GM23338 (cell line): ENCODE measurements around the gene NAP1L4. TPM values are rescaled to one million over a fixed set of nuclear protein-coding genes. Genes with fewer than 3 reads are reported as not detected.

Experiments
- ATAC-seq: fragments of 200-7000 bp; cut with Tn5 transposase; 3 replicates; pipeline ENCODE4 v1.9.1; 2020
- DNase-seq: peaks from one replicate; pipeline ENCODE4 v3.0.0-alpha.2; 2015; ENCODE audit warnings: low spot score
- H2AFZ ChIP-seq: fragments of 200-600 bp; sonication (generic); 2 replicates; pipeline ENCODE4 v1.8.0; 2016; ENCODE audit warnings: antibody characterized with exemption, mild to moderate bottlenecking, moderate library complexity
- H3F3A ChIP-seq: fragments of 200-600 bp; sonication (generic); replicated peaks from 2 replicates; pipeline ENCODE4 v1.8.0; 2017; ENCODE audit warnings: antibody characterized with exemption, mixed run types, low read depth
- H3K27ac ChIP-seq: fragments of 200-600 bp; sonication (generic); 2 replicates; pipeline ENCODE4 v1.6.1; 2016; ENCODE audit warnings: low read depth
- H3K27me3 ChIP-seq: fragments of 200-600 bp; sonication (generic); 2 replicates; pipeline ENCODE4 v1.8.0; 2016; ENCODE audit warnings: mild to moderate bottlenecking, mixed run types, moderate library complexity; ENCODE audit not compliant: insufficient read depth
- H3K36me3 ChIP-seq: fragments of 200-600 bp; sonication (generic); 2 replicates; pipeline ENCODE4 v1.8.0; 2016; ENCODE audit warnings: mild to moderate bottlenecking; ENCODE audit not compliant: insufficient read depth
- H3K4me1 ChIP-seq: fragments of 200-600 bp; sonication (generic); 2 replicates; pipeline ENCODE4 v1.8.0; 2016; ENCODE audit warnings: mild to moderate bottlenecking, moderate library complexity; ENCODE audit not compliant: insufficient read depth
- H3K4me2 ChIP-seq: fragments of 200-600 bp; sonication (generic); 2 replicates; pipeline ENCODE4 v1.7.1; 2017; ENCODE audit warnings: mixed run types
- H3K4me3 ChIP-seq: fragments of 200-600 bp; sonication (generic); 2 replicates; pipeline ENCODE4 v1.6.1; 2016; ENCODE audit warnings: mixed run types
- H3K79me2 ChIP-seq: fragments of 200-600 bp; sonication (generic); replicated peaks from 2 replicates; pipeline ENCODE4 v1.8.0; 2017; ENCODE audit warnings: mild to moderate bottlenecking; ENCODE audit not compliant: insufficient read depth
- H3K9me2 ChIP-seq: fragments of 200-600 bp; sonication (generic); 2 replicates; pipeline ENCODE4 v1.8.0; 2017; ENCODE audit not compliant: insufficient read depth
- H4K20me1 ChIP-seq: fragments of 200-600 bp; sonication (generic); replicated peaks from 2 replicates; pipeline ENCODE4 v1.8.0; 2017; ENCODE audit warnings: mild to moderate bottlenecking; ENCODE audit not compliant: insufficient read depth
- H3K27ac Mint-ChIP-seq: 2 replicates; pipeline ENCODE4 v1.8.0; 2020; ENCODE audit warnings: inconsistent platforms, mild to moderate bottlenecking, moderate library complexity, mixed read lengths
- H3K27me3 Mint-ChIP-seq: 3 replicates; pipeline ENCODE4 v1.8.0; 2022; ENCODE audit warnings: low read depth, mild to moderate bottlenecking, moderate library complexity, mixed read lengths, inconsistent platforms; ENCODE audit not compliant: insufficient read depth, poor library complexity
- H3K36me3 Mint-ChIP-seq: 3 replicates; pipeline ENCODE4 v1.8.0; 2021; ENCODE audit warnings: low read depth, mild to moderate bottlenecking, inconsistent platforms, moderate library complexity, mixed read lengths
- H3K4me1 Mint-ChIP-seq: 3 replicates; pipeline ENCODE4 v1.8.0; 2020; ENCODE audit warnings: mild to moderate bottlenecking, inconsistent platforms, mixed read lengths
- H3K4me3 Mint-ChIP-seq: 3 replicates; pipeline ENCODE4 v1.8.0; 2021; ENCODE audit warnings: moderate library complexity, mild to moderate bottlenecking, inconsistent platforms, mixed read lengths
- H3K9me3 Mint-ChIP-seq: 3 replicates; pipeline ENCODE4 v1.8.0; 2020; ENCODE audit warnings: moderate library complexity, mild to moderate bottlenecking, inconsistent platforms, mixed read lengths
- CREB1 ChIP-seq: fragments of 250-450 bp; sonication (Bioruptor Pico); IDR thresholded peaks from 2 replicates; pipeline ENCODE4 v1.5.0; 2020; ENCODE audit warnings: low read depth, mild to moderate bottlenecking, moderate library complexity
- EZH2 ChIP-seq: fragments of 200-600 bp; sonication (generic); IDR thresholded peaks from one replicate; pipeline ENCODE4 v1.8.0; 2017; ENCODE audit warnings: antibody characterized with exemption, mild to moderate bottlenecking, low read depth; ENCODE audit not compliant: unreplicated experiment
- EZH2phosphoT487 ChIP-seq: fragments of 200-600 bp; sonication (generic); IDR thresholded peaks from one replicate; pipeline ENCODE4 v1.8.1; 2018; ENCODE audit warnings: antibody characterized with exemption; ENCODE audit not compliant: unreplicated experiment
- JUNB ChIP-seq: IDR thresholded peaks from one replicate; pipeline ENCODE4 v1.6.1; 2016; ENCODE audit warnings: antibody characterized with exemption; ENCODE audit not compliant: unreplicated experiment
- NANOG ChIP-seq: IDR thresholded peaks from 2 replicates; pipeline ENCODE4 v1.6.1; 2016; ENCODE audit warnings: antibody characterized with exemption, borderline replicate concordance
- ZNF114 ChIP-seq: fragments of 250-450 bp; sonication (Bioruptor Pico); IDR thresholded peaks from 2 replicates; pipeline ENCODE4 v1.5.0; 2020; ENCODE audit warnings: mild to moderate bottlenecking, moderate library complexity
- ZNF331 ChIP-seq: fragments of 250-450 bp; sonication (Bioruptor Pico); IDR thresholded peaks from 2 replicates; pipeline ENCODE4 v1.5.0; 2020; ENCODE audit warnings: low read depth, mild to moderate bottlenecking, moderate library complexity
- polyA plus RNA-seq: library from polyadenylated mRNA; unstranded; fragments of >200 nt; fragmentation: Nextera tagmentation; extraction: Ambion mirVana; gene quantifications from 2 replicates; pipeline ENCODE4 v1.2.1, GENCODE V29; 2016
- total RNA-seq: library from RNA; depleted of rRNA; stranded (reverse); fragments of >200 nt; shearing (Covaris generic); gene quantifications from 2 replicates; pipeline ENCODE4 v1.2.3, GENCODE V29; 2014
- TF ChIP-seq, protein P1 (sequence below), 2 experiments: fragments of 200-600 bp in 1 of 2; sonication (generic) in 1 of 2; conservative IDR thresholded peaks; 2 replicates each; pipeline versions ENCODE4 v1.5.1 to v1.6.1; 2016 to 2017; ENCODE audit warnings: antibody characterized with exemption in 2 of 2, low read depth in 2 of 2, mild to moderate bottlenecking in 2 of 2, moderate library complexity in 1 of 2
- TF ChIP-seq, protein P2 (sequence below): IDR thresholded peaks from 2 replicates; pipeline ENCODE4 v1.6.1; 2016; ENCODE audit warnings: antibody characterized with exemption
- TF ChIP-seq, protein P3 (sequence below): fragments of 250-450 bp; sonication (Bioruptor Pico); IDR thresholded peaks from 2 replicates; pipeline ENCODE4 v1.5.0; 2020; ENCODE audit warnings: mild to moderate bottlenecking, moderate library complexity
- TF ChIP-seq, protein P4 (sequence below): IDR thresholded peaks from one replicate; pipeline ENCODE4 v1.6.1; 2018; ENCODE audit warnings: antibody characterized with exemption; ENCODE audit not compliant: unreplicated experiment

Gene NAP1L4
- total and polyA plus RNA-seq, 2 experiments from 2014 or later: 181 to 189 TPM

DNA sequence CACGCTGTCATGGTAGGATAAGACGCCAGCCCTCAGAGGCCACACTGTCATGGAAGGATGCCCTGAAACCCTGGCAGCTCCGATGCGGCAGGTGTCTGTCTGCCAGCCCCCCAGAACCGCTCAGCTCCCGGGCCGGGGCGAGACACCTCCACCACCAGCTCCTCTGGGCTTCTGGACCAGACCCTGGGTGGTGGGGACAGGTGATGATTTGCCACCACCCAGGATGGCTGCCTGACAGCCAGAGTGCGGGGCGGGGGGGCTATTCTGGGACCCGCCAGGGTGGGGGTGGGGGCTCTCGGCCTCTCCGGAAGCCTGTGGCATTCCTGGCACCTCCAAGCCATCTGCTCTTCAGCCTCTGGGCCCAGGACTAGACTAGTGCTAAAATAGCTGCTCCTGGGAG lies 72.3 kb downstream of the NAP1L4 start:
- Histone ChIP-seq H3K4me1 (no peaks in the 10 kb centered on the region), H3K36me3 (no peaks in the 10 kb centered on the region), H3K27me3 (no peaks in the 10 kb centered on the region), H2AFZ (no peak overlapping the region), H3K9me2 (no peaks in the 10 kb centered on the region), H3K4me3 (no peak overlapping the region), H3K79me2 (no peaks in the 10 kb centered on the region), H3K4me2 (no peak overlapping the region), H4K20me1 (no peaks in the 10 kb centered on the region), H3F3A (no peaks in the 10 kb centered on the region), H3K27ac (no peak overlapping the region)
- DNase-seq: no peak
- H3K27me3 Mint-ChIP-seq: peaks cover 4% of the 10 kb centered on the region
- no peaks in the 10 kb centered on the region for H3K9me3 Mint-ChIP-seq
- H3K4me1 Mint-ChIP-seq: no peaks in the 10 kb centered on the region
- H3K27ac Mint-ChIP-seq: no peak overlapping the region
- H3K4me3 Mint-ChIP-seq: no peak overlapping the region
- no peak for ATAC-seq
- TF ChIP-seq, protein P1, sequence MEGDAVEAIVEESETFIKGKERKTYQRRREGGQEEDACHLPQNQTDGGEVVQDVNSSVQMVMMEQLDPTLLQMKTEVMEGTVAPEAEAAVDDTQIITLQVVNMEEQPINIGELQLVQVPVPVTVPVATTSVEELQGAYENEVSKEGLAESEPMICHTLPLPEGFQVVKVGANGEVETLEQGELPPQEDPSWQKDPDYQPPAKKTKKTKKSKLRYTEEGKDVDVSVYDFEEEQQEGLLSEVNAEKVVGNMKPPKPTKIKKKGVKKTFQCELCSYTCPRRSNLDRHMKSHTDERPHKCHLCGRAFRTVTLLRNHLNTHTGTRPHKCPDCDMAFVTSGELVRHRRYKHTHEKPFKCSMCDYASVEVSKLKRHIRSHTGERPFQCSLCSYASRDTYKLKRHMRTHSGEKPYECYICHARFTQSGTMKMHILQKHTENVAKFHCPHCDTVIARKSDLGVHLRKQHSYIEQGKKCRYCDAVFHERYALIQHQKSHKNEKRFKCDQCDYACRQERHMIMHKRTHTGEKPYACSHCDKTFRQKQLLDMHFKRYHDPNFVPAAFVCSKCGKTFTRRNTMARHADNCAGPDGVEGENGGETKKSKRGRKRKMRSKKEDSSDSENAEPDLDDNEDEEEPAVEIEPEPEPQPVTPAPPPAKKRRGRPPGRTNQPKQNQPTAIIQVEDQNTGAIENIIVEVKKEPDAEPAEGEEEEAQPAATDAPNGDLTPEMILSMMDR (conservative IDR thresholded peaks at IDR 0.05; ENCODE audit: low read depth in 2 of 2): no peak
- TF ChIP-seq CREB1 (no peak), ZNF331 (no peak), EZH2 (no peak), JUNB (no peak), NANOG (no peak), ZNF114 (CRISPR knock-in tag) (no peak), EZH2phosphoT487 (no peak)
- TF ChIP-seq, protein P2, sequence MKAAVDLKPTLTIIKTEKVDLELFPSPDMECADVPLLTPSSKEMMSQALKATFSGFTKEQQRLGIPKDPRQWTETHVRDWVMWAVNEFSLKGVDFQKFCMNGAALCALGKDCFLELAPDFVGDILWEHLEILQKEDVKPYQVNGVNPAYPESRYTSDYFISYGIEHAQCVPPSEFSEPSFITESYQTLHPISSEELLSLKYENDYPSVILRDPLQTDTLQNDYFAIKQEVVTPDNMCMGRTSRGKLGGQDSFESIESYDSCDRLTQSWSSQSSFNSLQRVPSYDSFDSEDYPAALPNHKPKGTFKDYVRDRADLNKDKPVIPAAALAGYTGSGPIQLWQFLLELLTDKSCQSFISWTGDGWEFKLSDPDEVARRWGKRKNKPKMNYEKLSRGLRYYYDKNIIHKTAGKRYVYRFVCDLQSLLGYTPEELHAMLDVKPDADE: no peak
- TF ChIP-seq, protein P3, sequence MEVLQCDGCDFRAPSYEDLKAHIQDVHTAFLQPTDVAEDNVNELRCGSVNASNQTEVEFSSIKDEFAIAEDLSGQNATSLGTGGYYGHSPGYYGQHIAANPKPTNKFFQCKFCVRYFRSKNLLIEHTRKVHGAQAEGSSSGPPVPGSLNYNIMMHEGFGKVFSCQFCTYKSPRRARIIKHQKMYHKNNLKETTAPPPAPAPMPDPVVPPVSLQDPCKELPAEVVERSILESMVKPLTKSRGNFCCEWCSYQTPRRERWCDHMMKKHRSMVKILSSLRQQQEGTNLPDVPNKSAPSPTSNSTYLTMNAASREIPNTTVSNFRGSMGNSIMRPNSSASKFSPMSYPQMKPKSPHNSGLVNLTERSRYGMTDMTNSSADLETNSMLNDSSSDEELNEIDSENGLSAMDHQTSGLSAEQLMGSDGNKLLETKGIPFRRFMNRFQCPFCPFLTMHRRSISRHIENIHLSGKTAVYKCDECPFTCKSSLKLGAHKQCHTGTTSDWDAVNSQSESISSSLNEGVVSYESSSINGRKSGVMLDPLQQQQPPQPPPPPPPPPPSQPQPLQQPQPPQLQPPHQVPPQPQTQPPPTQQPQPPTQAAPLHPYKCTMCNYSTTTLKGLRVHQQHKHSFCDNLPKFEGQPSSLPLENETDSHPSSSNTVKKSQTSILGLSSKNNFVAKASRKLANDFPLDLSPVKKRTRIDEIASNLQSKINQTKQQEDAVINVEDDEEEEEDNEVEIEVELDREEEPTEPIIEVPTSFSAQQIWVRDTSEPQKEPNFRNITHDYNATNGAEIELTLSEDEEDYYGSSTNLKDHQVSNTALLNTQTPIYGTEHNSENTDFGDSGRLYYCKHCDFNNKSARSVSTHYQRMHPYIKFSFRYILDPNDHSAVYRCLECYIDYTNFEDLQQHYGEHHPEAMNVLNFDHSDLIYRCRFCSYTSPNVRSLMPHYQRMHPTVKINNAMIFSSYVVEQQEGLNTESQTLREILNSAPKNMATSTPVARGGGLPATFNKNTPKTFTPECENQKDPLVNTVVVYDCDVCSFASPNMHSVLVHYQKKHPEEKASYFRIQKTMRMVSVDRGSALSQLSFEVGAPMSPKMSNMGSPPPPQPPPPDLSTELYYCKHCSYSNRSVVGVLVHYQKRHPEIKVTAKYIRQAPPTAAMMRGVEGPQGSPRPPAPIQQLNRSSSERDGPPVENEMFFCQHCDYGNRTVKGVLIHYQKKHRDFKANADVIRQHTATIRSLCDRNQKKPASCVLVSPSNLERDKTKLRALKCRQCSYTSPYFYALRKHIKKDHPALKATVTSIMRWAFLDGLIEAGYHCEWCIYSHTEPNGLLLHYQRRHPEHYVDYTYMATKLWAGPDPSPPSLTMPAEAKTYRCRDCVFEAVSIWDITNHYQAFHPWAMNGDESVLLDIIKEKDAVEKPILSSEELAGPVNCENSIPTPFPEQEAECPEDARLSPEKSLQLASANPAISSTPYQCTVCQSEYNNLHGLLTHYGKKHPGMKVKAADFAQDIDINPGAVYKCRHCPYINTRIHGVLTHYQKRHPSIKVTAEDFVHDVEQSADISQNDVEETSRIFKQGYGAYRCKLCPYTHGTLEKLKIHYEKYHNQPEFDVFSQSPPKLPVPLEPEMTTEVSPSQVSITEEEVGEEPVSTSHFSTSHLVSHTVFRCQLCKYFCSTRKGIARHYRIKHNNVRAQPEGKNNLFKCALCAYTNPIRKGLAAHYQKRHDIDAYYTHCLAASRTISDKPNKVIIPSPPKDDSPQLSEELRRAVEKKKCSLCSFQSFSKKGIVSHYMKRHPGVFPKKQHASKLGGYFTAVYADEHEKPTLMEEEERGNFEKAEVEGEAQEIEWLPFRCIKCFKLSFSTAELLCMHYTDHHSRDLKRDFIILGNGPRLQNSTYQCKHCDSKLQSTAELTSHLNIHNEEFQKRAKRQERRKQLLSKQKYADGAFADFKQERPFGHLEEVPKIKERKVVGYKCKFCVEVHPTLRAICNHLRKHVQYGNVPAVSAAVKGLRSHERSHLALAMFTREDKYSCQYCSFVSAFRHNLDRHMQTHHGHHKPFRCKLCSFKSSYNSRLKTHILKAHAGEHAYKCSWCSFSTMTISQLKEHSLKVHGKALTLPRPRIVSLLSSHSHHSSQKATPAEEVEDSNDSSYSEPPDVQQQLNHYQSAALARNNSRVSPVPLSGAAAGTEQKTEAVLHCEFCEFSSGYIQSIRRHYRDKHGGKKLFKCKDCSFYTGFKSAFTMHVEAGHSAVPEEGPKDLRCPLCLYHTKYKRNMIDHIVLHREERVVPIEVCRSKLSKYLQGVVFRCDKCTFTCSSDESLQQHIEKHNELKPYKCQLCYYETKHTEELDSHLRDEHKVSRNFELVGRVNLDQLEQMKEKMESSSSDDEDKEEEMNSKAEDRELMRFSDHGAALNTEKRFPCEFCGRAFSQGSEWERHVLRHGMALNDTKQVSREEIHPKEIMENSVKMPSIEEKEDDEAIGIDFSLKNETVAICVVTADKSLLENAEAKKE (CRISPR knock-in tag): no peak
- TF ChIP-seq, protein P4, sequence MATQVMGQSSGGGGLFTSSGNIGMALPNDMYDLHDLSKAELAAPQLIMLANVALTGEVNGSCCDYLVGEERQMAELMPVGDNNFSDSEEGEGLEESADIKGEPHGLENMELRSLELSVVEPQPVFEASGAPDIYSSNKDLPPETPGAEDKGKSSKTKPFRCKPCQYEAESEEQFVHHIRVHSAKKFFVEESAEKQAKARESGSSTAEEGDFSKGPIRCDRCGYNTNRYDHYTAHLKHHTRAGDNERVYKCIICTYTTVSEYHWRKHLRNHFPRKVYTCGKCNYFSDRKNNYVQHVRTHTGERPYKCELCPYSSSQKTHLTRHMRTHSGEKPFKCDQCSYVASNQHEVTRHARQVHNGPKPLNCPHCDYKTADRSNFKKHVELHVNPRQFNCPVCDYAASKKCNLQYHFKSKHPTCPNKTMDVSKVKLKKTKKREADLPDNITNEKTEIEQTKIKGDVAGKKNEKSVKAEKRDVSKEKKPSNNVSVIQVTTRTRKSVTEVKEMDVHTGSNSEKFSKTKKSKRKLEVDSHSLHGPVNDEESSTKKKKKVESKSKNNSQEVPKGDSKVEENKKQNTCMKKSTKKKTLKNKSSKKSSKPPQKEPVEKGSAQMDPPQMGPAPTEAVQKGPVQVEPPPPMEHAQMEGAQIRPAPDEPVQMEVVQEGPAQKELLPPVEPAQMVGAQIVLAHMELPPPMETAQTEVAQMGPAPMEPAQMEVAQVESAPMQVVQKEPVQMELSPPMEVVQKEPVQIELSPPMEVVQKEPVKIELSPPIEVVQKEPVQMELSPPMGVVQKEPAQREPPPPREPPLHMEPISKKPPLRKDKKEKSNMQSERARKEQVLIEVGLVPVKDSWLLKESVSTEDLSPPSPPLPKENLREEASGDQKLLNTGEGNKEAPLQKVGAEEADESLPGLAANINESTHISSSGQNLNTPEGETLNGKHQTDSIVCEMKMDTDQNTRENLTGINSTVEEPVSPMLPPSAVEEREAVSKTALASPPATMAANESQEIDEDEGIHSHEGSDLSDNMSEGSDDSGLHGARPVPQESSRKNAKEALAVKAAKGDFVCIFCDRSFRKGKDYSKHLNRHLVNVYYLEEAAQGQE: no peak
- H3K36me3 Mint-ChIP-seq: no peaks in the 10 kb centered on the region
